Testis (tissue), 2 donors: Measurements from ENCODE around the gene SPOCK2.

ENCODE experiments used
- POLR2A ChIP-seq: fragments of 450-650 bp; IDR thresholded peaks from one replicate; pipeline ENCODE4 v1.6.1; 2017; ENCODE audit warnings: antibody characterized with exemption, mild to moderate bottlenecking, moderate library complexity
- TF ChIP-seq, protein P1 (sequence below), 3 experiments: fragments of 450-650 bp in 2 of 3; fragments of 200-600 bp in 1 of 3; sonication (generic) in 1 of 3; IDR thresholded peaks; one replicate each; pipeline ENCODE4 v1.5.1; 2016 to 2019; ENCODE audit warnings: antibody characterized with exemption in 3 of 3, mild to moderate bottlenecking in 2 of 3, moderate library complexity in 1 of 3

DNA sequence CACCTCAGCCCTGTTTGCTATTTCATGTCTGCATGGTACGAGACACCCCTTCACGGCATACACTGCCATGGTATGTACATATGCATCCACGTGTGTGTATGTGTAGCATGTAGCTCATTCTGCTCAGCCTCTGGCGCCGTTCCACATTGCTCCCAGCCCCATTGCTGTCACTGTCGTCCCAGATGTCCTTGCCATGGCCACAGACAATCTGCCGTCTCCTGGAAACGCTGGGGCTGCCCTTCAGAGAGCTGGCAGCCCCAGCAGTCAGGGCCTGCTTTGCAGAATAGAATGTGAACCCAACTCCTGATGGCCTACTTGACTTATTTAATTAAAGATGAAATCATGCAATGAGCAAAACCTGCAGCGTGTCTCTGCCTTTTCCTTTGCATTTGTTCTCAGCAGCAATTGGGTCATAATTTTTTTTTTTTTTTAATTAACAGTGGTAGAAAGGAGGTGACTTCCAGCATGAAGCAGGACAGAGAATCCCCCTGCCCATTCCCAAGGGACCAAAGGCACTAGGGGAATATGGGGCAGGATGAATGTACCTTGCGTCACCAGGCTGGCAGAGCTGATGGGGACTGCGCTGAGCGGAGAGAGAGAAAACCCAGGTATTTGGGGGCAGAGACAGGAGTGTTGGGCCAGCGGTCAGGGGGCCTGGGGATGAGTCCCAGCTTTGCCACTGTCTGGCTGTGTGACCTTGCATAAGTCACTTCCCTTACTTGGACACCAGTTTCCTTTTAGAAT, 75.0 kb downstream of the SPOCK2 start:
- TF ChIP-seq, protein P1, sequence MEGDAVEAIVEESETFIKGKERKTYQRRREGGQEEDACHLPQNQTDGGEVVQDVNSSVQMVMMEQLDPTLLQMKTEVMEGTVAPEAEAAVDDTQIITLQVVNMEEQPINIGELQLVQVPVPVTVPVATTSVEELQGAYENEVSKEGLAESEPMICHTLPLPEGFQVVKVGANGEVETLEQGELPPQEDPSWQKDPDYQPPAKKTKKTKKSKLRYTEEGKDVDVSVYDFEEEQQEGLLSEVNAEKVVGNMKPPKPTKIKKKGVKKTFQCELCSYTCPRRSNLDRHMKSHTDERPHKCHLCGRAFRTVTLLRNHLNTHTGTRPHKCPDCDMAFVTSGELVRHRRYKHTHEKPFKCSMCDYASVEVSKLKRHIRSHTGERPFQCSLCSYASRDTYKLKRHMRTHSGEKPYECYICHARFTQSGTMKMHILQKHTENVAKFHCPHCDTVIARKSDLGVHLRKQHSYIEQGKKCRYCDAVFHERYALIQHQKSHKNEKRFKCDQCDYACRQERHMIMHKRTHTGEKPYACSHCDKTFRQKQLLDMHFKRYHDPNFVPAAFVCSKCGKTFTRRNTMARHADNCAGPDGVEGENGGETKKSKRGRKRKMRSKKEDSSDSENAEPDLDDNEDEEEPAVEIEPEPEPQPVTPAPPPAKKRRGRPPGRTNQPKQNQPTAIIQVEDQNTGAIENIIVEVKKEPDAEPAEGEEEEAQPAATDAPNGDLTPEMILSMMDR (IDR thresholded peaks at IDR 0.05), result no peak
- TF ChIP-seq POLR2A, result no peak
